GM18498 (cell line): ENCODE measurements around the gene TAS2R60.
"Not testable (repeated sequence)": the region's sequence is repeated elsewhere in the genome, so short reads cannot be mapped to it uniquely, and the experiment has no call there.

Experiments
- ATAC-seq: cut with Tn5 transposase; IDR thresholded peaks from one replicate; pipeline ENCODE4 v1.9.1; 2021; ENCODE audit warnings: mild to moderate bottlenecking, moderate library complexity; ENCODE audit not compliant: unreplicated experiment

Gene TAS2R60

DNA sequence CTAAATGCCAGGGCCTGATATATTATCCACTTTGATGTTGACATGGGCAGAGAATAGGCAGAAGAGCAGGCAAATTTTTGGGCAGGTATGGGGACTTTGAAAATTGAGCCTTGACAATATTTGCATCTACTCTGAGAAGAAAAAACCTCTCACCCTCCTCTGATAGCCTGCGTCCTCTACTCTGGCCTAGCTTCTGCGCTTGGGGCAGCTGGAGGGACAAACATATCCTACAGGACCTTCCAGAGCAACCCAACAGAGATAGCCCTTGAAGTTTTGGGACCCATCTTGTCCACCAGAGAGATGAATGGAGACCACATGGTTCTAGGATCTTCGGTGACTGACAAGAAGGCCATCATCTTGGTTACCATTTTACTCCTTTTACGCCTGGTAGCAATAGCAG lies at the start of gene TAS2R60:
TAS2R60 (plus strand) TSS at position 301 of the 400 bp plus-strand sequence; CDS start at position 301, 0 bp downstream.
- no peak for ATAC-seq

- ATAC-seq = no peak
Measured at GRCh38 chr7:143394068-143394467, 49.2 kb upstream of the TAS2R60 start.

DNA sequence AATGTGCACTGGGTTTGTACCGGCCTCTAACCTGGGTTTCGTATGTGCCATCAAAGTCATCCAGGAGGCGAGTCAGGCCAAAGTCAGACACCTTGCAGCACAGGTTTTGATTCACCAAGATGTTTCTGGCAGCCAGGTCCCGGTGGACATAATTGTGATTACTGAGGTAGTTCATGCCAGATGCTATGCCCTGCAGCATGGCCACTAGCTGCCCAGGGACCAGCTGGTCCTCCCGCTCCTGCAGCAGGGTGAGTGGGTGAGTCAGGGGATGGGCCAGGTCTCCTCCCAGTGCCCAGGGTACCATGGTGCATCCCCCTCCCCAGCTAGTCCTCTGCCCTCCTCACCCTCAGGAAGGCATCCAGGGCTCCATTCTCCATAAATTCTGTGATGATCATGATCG lies 48.5 kb upstream of the TAS2R60 start:
- no peak for ATAC-seq

DNA sequence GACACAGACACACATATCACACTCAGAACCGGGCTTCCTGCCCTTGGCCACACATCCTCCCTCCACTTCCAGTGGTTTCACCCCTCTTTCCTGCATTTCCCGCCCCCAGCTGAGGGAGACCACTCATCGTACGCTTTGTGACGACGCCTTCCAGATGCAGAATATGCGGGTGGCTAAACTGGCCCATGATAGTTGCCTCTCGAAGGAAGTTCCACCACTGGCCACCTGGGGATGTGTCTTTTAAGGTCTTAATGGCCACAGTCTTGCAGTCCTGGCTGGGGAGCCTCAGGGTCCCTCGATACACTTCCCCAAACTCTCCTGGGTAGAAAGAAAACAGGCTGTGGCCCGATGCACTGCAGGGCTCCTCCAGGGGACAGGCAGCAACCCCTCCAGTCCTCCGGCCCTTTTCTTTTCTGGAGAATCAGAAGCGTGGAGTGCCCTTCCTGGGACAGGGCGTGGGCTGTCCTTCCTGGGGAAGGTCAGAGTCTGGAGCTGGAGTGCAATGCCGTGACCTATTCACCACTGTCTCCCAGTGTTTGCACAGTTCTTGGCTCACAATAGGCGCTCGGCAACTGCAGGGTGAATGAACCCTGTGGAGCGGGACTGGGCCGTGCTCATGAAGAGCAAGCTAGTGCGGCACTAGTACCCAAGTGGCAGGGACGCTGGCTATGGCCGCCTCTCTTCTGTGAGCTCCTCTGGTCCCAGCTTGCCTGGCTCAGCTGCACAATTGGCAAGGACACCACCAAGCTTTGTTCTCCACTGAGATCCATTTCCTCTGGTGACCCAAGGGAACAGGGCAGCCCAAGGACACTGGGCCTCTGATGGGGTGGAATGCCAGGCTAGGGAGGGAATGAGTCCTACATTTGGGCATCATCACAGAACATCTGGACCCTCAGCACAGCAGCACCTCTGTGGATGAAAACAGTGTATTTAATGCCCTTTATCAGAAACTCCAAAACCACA lies 47.8 kb upstream of the TAS2R60 start:
- ATAC-seq = no peak

GRCh38 chr7:143396182-143396581 lies 47.1 kb upstream of the TAS2R60 start:
- ATAC-seq = no peak

DNA sequence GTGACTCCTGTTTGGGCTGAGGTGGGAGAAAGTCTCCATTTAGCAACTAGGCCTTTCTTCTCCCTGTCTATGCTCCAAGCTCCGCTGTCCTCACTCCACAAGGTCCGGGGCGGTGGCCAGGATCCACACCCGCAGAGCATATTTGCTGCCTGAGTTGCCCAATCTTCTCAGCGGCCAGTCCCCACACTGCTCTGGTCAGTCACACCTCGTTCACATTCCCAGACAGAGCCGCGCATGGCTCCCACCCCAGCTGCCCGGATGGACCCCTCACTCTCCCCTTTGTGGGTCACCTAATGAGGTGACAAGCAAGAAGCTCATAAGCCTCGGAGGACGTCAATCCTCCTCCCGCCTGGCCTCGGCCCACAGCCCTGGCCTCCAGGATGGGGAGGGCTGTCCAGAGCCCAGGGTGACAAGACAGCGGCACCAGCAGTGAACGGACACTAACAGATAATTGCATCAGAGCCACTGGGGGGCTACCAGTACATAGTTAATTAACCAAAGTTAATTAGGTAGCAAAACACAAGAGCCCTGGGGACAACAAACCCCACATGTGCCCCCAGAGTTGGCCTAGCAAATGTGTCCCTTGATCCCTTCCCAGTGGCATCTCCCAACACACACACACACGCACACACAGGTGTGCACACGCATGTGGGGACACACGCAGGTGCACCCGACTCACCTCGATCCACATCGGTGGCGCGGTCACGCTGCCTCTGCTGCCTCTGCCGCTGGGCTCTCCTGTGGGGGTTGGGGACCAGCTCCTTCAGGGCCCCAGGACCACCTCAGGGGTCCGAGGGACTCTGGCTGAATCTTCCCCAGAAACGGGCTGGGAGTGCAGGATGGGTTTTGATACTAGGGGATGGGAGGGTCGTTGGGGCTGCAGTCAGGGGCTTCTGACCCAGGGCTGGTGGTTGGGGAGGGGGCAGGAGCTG lies 46.4 kb upstream of the TAS2R60 start:
- no peak for ATAC-seq

GRCh38 chr7:143397710-143398530 lies 45.3 kb upstream of the TAS2R60 start:
- no peak for ATAC-seq

- ATAC-seq = no peak
Measured at GRCh38 chr7:143398616-143399015, 44.6 kb upstream of the TAS2R60 start.

DNA sequence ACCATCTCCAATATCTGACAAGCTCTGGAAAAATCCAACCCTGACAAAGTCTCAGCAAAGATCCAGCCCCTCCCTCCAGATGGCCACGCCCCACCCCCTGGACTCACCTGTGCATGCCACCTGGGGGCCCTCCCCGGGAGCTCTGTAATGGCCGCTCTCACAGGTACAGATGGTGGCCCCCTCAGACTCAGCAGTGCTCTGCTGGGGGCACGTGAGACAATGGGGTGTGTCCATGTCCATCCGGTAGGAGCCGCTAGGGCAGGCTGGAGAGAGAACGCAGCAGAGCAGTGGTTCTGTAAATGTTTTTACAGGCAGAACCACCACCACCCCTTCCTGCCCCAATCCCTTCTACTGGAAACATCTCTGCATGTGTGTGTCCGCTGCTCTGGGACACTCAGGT lies 44.1 kb upstream of the TAS2R60 start:
- ATAC-seq = no peak

DNA sequence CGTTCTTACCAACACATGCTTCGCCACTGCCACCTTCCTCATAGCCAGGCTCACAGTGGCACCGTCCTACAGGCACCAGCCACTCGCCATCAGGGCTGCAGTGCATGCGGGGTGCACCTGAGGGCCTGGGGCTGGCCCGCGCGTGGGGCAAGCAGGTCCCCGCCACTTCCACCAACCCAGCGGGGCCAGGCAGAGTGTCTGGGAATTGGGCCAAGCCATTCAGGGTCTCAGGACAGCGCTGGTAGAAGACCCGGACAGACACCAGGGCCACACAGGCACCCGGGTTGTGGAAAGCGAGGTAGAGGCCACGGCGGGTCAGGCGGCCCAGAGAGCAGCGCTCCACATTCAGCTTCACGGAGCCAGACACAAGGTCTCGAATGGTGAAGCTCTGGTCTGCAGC lies 43.6 kb upstream of the TAS2R60 start:
- no peak for ATAC-seq

DNA sequence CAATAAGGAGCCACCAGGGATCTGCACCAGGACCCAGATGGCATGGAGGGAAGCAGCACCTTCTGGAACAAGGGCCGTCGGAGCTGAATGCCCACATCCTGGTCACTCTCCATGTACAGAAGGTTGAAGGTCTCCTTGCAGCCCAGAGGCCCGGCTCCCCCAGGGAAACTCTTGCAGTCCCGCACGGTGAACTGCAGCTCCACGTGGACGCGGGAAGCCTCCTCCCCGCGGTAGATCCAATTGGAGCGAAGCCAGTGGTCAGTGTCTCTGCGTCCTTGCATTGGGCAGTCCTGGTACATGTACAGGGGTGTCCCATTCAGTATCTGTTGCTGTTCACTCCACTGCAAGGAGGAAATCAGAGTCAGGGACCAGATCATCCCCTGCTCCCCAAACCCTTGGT lies 42.0 kb upstream of the TAS2R60 start:
- ATAC-seq = no peak

DNA sequence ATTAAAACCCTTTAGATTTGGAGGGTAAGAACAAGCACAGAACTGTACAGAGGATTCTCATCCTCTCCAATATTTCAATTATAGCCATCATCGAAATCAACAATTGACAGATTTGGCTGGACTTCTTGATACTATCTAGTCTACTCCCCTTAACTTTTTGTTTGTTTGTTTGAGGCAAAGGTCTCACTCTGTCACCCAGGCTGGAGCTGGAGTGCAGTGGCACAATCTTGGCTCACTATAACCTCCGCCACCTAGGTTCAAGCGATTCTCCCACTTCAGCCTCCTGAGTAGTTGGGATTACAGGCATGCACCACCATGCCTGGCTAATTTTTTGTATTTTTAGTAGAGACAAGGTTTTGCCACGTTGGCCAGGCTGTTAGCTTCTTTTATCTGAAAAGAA lies 41.0 kb upstream of the TAS2R60 start:
- ATAC-seq = not testable (repeated sequence)

DNA sequence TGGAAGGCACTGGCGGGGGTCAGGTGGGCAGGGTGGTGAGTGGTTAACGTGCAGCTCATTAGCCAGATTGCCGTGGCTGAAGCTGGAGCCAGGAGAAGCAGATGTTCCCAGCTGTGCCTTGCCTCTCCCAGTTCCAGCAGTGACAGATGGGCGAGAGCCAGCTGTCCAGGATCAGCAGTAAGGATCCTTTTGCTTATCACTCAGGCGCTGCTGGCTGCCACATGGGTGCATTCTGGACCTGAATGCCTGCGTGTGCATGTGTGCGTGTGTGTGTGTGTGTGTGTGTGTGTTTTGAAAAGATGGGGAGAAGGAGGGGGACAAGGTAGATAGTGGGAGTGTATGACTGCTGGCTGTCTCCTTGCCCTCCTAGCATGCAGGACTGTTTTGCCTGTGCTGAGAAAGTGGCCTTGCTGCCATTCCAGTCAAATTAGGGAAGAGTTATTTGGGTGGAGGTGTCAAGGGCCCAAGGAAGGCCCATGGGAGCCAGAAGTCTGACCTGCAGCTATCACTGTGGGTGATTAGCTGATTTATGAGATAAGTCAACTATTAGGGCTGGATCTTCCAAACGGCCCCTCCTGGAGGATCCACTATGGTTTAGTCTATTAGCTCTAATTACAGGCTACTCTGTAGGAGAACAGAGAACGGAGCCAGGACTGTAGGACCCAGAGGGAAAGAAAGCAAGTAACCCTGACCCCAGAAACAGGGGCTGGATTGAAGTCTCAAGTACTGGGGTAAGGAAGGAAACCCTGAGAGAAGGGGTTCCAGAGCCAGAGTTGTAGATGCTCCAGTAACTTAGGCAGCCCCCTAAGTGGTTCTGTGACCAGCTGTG lies 37.9 kb upstream of the TAS2R60 start:
- ATAC-seq = no peak

DNA sequence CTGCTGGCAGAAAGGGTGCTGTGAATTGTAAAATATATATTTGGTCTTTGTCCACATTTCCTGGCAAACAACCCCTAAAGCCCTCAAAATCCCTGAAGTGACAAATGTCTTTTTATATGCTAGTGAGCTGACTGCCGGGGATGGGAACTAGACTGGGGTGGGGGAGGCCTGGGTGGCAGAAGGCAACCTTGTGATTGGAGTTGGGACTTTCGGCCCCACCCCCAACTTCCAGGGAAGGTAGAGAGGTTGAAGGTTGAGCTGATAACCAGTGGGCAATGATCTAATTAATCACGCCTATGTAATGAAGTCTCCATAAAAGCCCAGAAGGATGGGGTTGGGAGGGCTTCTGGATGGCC lies 37.3 kb upstream of the TAS2R60 start:
- no peak for ATAC-seq

DNA sequence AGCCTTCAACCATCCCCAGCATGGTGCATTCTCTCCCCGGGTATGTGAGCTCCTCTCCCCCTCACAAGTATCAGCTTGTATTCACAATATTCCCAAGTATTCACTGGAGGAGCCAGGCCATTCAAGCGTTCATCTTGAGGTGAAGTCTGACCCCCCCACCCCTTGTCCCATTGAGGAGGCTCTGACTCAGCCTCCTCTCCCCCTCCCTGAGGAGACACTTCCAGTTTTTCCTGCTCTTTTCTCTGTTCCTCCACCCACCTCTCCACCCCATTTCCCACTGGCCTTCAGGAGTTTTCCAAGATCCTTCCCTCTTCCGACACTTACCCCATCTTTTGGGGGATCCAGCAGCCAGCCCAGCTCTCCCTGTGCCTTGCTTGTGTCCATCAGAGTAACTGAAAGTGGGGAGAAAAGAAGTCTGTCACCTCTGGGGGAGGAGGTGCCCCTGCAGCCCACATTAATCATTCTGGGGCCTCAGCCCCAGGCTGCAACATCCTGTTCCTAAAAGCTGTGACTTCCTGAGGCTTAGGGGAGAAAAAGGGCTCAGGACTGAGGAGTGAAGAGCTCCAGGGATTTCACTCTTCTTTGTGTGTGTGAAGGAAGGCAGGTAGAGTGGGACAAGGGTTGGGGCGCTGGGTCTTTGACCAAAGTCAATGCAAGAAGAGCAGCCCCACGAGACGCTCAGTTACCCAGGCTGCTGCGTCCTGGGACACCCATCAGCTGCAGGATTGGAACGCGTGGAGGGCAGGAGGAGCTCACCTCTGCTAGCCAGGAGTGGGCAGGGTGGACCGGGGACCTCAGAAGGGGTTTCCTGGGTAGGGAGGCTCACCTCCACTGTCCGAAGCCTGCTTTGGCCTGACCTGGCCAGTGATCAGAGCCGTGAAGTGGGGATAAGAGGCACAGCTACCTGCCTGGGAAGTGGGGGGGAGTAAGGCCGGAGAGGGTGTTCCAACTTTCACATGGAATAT lies 35.7 kb upstream of the TAS2R60 start:
- no peak for ATAC-seq

- peak; percentile 13 for ATAC-seq
Measured at GRCh38 chr7:143408252-143408685, 35.0 kb upstream of the TAS2R60 start.

DNA sequence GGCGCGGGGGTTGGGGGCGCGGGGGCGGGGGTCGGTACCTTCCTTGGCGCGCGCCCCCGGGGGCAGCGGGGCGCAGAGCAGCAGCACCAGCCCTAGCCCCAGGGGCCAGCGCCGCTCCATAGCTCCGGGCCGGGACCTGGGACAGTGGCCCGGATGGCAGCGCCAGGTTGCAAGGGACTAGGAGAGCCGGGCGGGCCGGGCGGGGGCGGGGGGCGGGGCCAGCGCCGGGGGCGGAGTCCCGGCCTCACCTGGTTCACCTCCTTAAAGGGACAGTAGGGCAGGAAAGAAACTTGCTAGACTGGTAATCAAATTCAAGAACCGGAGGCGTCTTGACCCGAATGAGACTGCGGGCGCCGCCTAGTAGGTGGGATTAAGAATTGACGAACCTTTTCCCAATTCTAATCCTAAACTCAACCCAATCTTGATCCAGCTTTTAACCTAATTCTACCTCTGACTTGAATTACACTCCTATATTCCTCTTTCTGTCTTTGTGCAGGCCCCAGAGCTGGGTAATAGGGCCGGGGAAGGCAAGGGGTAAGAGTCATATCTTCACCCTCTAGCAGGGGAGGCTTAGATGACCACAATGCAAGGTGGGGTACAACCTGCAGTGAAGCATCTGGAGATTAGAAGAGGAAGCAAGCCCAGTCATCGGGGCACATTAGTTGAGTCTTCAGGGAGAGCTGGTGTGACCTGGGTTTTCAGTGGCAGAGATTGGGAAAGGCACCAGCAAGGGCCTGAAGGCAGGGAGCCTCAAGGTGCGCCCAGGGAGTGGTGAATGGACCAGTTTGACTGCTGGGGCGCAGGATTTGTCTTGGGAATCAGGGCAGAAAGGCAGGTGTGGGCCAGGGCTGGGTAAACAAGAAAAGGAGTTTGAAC lies 34.3 kb upstream of the TAS2R60 start, which contains the start of gene EPHA1:
EPHA1 (minus strand) TSS at position 171 of the 876 bp plus-strand sequence; CDS start at position 120, 51 bp downstream.
- peak; percentile 46 for ATAC-seq
